VCaP (cell line): Measurements from ENCODE around the gene LSR.

Source experiments
- H3K27ac ChIP-seq: fragments of 450-650 bp; 2 replicates; pipeline ENCODE4 v1.5.1; 2017
- TF ChIP-seq, protein P1 (sequence below): fragments of 450-650 bp; conservative IDR thresholded peaks from 2 replicates; pipeline ENCODE4 v1.5.1; 2017; ENCODE audit warnings: mild to moderate bottlenecking, moderate library complexity

Gene LSR

DNA sequence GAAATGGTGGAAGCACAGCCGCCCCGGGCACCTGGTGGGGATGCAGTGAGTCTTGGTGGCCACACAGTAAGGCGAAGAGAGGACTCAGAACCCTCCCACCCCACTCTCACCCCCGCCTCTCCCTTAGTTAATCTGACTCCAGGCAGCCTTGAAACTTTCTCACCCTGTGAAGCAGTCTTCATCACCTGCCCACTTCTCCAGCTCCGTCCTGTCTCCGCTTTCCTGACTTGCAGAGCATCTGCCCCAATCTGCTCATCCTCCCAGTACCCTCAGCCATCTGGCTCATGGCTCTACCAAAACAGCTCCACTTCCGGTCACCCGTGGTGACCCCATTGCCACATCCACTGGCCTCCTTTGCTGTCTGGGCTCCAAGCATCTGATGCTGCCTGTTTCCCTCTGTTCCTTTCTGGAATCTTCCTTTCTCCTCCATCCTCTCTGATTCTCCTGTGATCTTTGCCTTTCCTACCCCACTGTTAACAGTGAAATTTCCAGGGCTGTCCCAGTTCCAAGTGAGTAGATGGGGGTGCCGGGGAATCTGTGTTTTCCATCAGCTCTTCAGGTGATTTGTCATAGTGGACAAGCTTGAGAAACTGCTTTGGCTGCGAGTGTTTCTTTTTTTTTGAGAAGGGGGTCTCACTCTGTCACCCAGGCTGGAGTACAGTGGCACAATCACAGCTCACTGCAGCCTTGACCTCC, 24.3 kb downstream of the LSR start:
- no peak overlapping the region for H3K27ac ChIP-seq
- TF ChIP-seq, protein P1, sequence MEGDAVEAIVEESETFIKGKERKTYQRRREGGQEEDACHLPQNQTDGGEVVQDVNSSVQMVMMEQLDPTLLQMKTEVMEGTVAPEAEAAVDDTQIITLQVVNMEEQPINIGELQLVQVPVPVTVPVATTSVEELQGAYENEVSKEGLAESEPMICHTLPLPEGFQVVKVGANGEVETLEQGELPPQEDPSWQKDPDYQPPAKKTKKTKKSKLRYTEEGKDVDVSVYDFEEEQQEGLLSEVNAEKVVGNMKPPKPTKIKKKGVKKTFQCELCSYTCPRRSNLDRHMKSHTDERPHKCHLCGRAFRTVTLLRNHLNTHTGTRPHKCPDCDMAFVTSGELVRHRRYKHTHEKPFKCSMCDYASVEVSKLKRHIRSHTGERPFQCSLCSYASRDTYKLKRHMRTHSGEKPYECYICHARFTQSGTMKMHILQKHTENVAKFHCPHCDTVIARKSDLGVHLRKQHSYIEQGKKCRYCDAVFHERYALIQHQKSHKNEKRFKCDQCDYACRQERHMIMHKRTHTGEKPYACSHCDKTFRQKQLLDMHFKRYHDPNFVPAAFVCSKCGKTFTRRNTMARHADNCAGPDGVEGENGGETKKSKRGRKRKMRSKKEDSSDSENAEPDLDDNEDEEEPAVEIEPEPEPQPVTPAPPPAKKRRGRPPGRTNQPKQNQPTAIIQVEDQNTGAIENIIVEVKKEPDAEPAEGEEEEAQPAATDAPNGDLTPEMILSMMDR, result no peak

DNA sequence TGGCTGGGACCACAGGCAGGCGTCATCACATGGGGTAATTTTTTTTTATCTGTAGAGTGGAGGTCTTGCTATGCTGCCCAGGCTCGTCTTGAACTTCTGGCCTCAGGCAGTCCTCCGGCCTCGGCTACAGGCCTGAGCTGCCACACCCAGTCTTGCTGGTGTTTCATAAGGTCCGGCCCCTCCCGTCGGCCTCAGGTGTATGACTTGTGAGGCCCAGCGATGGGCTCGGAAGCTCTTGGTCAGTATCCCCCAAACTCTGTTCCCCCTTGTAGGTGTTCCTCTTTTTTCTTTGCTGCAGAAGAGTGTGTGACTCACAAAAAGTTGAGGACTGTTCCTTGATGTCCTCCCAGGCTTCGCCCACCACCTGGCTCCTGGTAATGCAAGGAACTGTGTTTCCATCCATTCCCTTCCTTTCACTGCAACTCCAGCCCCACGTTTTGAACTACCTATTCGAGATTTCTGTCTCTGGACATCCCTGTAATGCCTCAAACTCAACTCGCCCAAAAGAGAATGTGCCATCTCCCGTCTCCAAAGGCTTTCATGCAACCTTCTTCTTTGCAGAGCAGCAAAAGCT, 25.0 kb downstream of the LSR start:
- TF ChIP-seq, protein P1, result no peak
- H3K27ac ChIP-seq, result no peak overlapping the region

DNA sequence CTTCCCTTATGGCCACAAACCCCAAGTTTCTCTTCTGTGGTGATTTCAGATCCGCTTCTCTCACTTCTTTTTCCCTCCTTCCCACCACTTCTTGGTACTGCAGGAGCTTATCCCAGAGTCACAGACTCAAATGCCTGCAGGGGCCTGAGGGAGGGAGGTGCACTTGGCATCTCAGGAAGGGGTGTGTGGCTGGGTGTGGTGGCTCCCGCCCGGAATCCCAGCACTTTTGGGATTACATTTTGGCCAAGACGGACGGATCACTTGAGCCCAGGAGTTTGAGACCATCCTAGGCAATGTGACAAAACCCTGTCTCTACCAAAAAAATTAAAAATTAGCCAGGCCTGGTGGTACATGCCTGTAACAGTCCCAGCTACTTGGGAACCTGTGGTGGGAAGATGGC, 25.5 kb downstream of the LSR start:
- TF ChIP-seq, protein P1, result no peak
- H3K27ac ChIP-seq, result no peak overlapping the region

DNA sequence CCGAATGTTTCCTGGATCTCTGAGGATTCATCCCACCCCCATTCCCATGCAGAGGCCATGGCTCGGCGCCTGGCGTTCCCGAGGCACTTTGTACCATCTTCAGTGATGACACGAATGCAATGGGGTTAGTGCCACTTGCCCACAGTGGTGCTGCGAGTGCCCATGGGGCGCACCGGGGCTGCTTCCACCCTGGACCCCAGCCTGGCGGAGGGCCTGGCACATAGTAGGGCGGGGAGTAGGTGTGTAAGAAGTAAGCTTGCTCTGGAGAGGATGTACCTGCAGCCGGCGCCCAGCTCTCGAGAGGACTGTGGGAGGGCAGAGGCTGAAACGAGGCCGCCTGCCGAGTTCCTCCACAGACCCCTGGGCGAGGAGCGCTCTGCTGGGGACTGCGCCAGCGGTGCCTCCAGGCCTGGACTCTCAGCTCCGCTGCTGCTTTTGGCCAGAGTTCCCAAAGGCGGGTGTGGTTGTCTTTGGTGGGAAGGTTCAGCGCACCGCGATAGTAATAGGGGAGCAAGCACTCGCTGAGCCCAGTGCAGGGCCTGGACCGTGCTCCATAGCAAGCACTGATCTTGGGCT, 28.0 kb downstream of the LSR start:
- no peak overlapping the region for H3K27ac ChIP-seq
- TF ChIP-seq, protein P1, result no peak

DNA sequence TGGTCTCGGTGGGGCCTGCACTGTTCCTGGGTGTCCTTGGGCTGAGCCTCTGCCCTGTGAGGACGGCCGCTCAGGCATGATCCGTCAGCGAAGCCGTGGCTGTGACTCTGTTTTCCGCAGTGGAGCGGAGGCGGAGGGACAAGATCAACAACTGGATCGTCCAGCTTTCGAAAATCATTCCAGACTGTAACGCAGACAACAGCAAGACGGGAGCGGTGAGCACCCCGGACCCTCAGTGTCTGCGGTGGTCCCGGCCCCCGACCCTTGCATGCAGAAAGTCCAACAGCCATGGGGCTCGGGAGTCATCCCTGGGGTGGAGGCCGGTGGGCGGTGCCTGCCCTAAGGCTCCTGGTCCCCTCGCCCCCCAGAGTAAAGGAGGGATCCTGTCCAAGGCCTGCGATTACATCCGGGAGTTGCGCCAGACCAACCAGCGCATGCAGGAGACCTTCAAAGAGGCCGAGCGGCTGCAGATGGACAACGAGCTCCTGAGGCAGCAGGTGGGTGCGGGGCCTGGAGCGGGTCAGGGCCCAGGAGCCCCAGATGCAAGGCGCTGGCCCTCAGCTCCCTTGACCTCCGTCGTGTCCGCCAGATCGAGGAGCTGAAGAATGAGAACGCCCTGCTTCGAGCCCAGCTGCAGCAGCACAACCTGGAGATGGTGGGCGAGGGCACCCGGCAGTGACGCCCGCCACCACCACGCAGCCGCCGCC, 29.9 kb downstream of the LSR start:
- no peak overlapping the region for H3K27ac ChIP-seq
- TF ChIP-seq, protein P1, result no peak

DNA sequence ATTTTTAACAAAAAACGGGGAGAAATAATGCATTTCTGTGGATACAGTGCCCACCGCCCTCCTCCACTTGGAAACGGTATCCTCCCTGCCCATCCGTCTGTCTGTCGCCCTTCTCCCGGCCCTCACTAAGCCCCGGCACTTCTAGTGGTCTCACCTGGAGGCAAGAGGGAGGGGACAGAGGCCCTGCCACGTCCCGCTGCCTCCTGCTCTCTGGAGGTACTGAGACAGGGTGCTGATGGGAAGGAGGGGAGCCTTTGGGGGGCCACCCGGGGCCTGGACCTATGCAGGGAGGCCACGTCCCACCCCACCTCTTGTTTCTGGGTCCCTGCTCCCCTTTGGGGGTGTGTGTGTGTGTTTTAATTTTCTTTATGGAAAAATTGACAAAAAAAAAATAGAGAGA, 30.6 kb downstream of the LSR start:
- H3K27ac ChIP-seq, result no peak overlapping the region

More for the DNA sequence above, 30.6 kb downstream of the LSR start:
- TF ChIP-seq, protein P1, result no peak
